ENCODE data around the gene KCNC1. TPM values are rescaled to one million over a fixed set of nuclear protein-coding genes. Genes with fewer than 3 reads are reported as not detected.
A peak's percentile ranks its signal among the peaks of the same experiment; 100 is the strongest.

Gene KCNC1
- total and polyA plus RNA-seq, 2 of the 13 experiments (the other 11 are each of a cell fraction or from before 2014, with no cell fraction given): 0.01 to 0.04 TPM

DNA sequence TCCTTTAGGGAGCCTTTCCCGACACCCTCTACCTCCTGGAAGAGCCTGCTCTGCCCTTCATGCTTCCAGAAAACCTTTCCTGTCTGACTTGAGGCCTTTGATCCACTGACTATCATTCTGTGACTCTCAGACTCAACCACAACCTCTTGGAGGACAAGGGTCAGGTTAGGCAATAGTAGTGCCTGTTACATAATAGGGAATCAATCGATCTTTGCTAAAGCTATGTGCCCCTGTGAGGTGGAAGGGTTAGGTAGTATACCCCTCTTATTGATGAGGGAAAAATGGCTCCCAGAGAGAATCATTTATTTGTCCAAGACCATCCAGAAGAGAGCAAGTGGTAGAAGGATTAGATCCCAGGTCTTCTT, 16.2 kb downstream of the KCNC1 start (continued):
- TF ChIP-seq, protein P1, sequence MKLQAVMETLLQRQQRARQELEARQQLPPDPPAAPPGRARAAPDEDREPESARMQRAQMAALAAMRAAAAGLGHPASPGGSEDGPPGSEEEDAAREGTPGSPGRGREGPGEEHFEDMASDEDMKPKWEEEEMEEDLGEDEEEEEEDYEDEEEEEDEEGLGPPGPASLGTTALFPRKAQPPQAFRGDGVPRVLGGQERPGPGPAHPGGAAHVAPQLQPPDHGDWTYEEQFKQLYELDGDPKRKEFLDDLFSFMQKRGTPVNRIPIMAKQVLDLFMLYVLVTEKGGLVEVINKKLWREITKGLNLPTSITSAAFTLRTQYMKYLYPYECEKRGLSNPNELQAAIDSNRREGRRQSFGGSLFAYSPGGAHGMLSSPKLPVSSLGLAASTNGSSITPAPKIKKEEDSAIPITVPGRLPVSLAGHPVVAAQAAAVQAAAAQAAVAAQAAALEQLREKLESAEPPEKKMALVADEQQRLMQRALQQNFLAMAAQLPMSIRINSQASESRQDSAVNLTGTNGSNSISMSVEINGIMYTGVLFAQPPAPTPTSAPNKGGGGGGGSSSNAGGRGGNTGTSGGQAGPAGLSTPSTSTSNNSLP (IDR thresholded peaks at IDR 0.05; ENCODE audit: low read depth, low read length): no peak
- TF ChIP-seq PRPF4 (IDR thresholded peaks at IDR 0.05; ENCODE audit: low read depth, low read length, poor library complexity, severe bottlenecking): no peak
- no peak for TF ChIP-seq ZC3H4 (CRISPR knock-in tag; IDR thresholded peaks at IDR 0.05; ENCODE audit: borderline replicate concordance)
- no peak for TF ChIP-seq REST (IDR thresholded peaks at IDR 0.05; ENCODE audit: borderline replicate concordance in 1 of 2, low read depth in 1 of 2, low read length in 2 of 2)
- TF ChIP-seq GATAD2A (CRISPR knock-in tag; IDR thresholded peaks at IDR 0.05): peak; percentile 86
- TF ChIP-seq ZFP36 (IDR thresholded peaks at IDR 0.05; ENCODE audit: borderline replicate concordance, low read depth, low read length, partially characterized antibody): no peak
- TF ChIP-seq ZNF430 (CRISPR knock-in tag; IDR thresholded peaks at IDR 0.05): no peak
- TF ChIP-seq ZNF136 (CRISPR knock-in tag; IDR thresholded peaks at IDR 0.05; ENCODE audit: low read depth): no peak
- TF ChIP-seq ZSCAN25 (CRISPR knock-in tag; IDR thresholded peaks at IDR 0.05): no peak
- TF ChIP-seq ATRX (CRISPR knock-in tag; IDR thresholded peaks at IDR 0.05; ENCODE audit: borderline replicate concordance): no peak
- no peak for TF ChIP-seq ETV6 (CRISPR knock-in tag; conservative IDR thresholded peaks at IDR 0.05)
- no peak for TF ChIP-seq ZEB1 (IDR thresholded peaks at IDR 0.05; ENCODE audit: insufficient replicate concordance, low read depth)
- no peak for TF ChIP-seq SMC3 (IDR thresholded peaks at IDR 0.05; ENCODE audit: low read length)
- peak; percentile 73 for TF ChIP-seq HNF4G (IDR thresholded peaks at IDR 0.05; ENCODE audit: borderline replicate concordance, low read depth, low read length)
- TF ChIP-seq HNF4G (CRISPR knock-in tag; IDR thresholded peaks at IDR 0.05; ENCODE audit: borderline replicate concordance, low read depth): peak; percentile 60; the same call in 1 of the 2 replicates
- no peak for TF ChIP-seq REPIN1 (CRISPR knock-in tag; IDR thresholded peaks at IDR 0.05; ENCODE audit: borderline replicate concordance, low read depth)
- no peak for TF ChIP-seq ERF (CRISPR knock-in tag; IDR thresholded peaks at IDR 0.05)
- no peak for TF ChIP-seq ZNF572 (CRISPR knock-in tag; IDR thresholded peaks at IDR 0.05)
- peak; percentile 89 for TF ChIP-seq ONECUT2 (CRISPR knock-in tag; IDR thresholded peaks at IDR 0.05)
- no peak for TF ChIP-seq NFE2 (CRISPR knock-in tag; IDR thresholded peaks at IDR 0.05)
- no peak for TF ChIP-seq ZNF724P (CRISPR knock-in tag; IDR thresholded peaks at IDR 0.05; ENCODE audit: borderline replicate concordance)
- peak; percentile 86 for TF ChIP-seq HNF4A (CRISPR knock-in tag; IDR thresholded peaks at IDR 0.05)
- no peak for TF ChIP-seq TOPORS (CRISPR knock-in tag; IDR thresholded peaks at IDR 0.05)
- TF ChIP-seq ZNF597 (CRISPR knock-in tag; IDR thresholded peaks at IDR 0.05): no peak
- TF ChIP-seq, protein P2, sequence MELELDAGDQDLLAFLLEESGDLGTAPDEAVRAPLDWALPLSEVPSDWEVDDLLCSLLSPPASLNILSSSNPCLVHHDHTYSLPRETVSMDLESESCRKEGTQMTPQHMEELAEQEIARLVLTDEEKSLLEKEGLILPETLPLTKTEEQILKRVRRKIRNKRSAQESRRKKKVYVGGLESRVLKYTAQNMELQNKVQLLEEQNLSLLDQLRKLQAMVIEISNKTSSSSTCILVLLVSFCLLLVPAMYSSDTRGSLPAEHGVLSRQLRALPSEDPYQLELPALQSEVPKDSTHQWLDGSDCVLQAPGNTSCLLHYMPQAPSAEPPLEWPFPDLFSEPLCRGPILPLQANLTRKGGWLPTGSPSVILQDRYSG (CRISPR knock-in tag; IDR thresholded peaks at IDR 0.05): no peak
- TF ChIP-seq HOXA9 (CRISPR knock-in tag; IDR thresholded peaks at IDR 0.05; ENCODE audit: borderline replicate concordance): no peak

Measured in HepG2 (cell line).